Measurements from ENCODE around the gene EIF4B. TPM values are rescaled to one million over a fixed set of nuclear protein-coding genes. Genes with fewer than 3 reads are reported as not detected.
A peak's percentile ranks its signal among the peaks of the same experiment; 100 is the strongest.

Gene EIF4B
- total and polyA plus RNA-seq, 2 of the 13 experiments (the other 11 are each of a cell fraction or from before 2014, with no cell fraction given) = 416 to 548 TPM

DNA sequence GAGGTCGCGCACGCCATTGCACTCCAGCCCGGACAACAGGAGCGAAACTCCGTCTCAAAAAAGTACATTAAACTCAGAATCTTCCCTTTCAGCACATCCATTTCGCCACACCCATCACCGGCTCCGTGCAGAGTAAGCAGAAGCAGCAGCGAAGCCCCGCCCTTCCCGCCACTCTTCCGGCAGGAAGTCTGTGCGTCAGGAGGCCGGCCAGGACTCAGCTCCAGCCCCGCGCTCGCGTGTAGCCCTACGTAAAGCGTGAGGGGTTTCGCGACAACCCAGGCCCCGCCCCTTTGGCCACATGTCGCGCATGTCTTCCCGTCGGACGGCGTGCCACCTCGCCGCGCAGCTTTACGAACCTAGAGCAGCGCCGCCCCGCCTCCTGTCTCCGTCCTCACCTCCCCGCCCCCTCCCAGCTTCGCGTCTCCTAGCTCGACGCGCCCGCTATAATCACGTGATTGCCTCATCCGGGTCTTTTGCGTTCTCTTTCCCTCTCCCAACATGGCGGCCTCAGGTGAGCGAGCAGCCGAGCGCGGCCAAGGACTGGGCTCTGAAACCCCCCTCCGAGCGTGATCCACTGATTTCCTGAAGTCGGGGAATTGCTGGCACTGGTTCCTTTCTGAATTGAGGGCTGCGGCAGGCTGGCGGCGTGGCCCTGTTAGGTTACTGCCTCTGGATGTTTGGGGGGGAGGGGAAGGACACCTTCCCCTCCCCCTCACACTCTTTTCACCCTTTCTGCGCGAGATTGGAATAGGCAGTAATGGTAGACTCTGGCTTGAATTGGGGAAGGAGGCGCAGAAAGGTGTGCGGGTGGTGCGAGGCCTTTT is at the start of gene EIF4B (continued):
- TF ChIP-seq FOXC1 (CRISPR knock-in tag; IDR thresholded peaks at IDR 0.05; ENCODE audit: borderline replicate concordance) (peak; percentile 69; the same call in 1 of the 2 replicates), GZF1 (CRISPR knock-in tag; IDR thresholded peaks at IDR 0.05) (no peak), MBD4 (IDR thresholded peaks at IDR 0.05; ENCODE audit: borderline replicate concordance, low read length) (no peak), IKZF1 (IDR thresholded peaks at IDR 0.05) (no peak), GATA4 (IDR thresholded peaks at IDR 0.05; ENCODE audit: borderline replicate concordance, low read depth) (no peak), ZNF337 (CRISPR knock-in tag; IDR thresholded peaks at IDR 0.05; ENCODE audit: borderline replicate concordance, low read depth) (no peak), ZNF496 (CRISPR knock-in tag; IDR thresholded peaks at IDR 0.05; ENCODE audit: insufficient replicate concordance) (no peak), RNF219 (CRISPR knock-in tag; IDR thresholded peaks at IDR 0.05) (no peak), NFKBIZ (CRISPR knock-in tag; IDR thresholded peaks at IDR 0.05) (peak; percentile 86; the same call in 1 of the 2 replicates), KDM3A (CRISPR knock-in tag; IDR thresholded peaks at IDR 0.05; ENCODE audit: low read depth) (no peak), MED13 (CRISPR knock-in tag; IDR thresholded peaks at IDR 0.05) (0 out of 2 replicates have a peak, but pooled peaks have one; percentile 0), KMT2A (CRISPR knock-in tag; IDR thresholded peaks at IDR 0.05) (peak; percentile 52; the same call in 1 of the 2 replicates), NFATC3 (CRISPR knock-in tag; IDR thresholded peaks at IDR 0.05) (no peak; the same call in 1 of the 2 replicates), ZNF136 (CRISPR knock-in tag; IDR thresholded peaks at IDR 0.05; ENCODE audit: low read depth) (peak; percentile 87; the same call in 1 of the 2 replicates), SYNCRIP (IDR thresholded peaks at IDR 0.05; ENCODE audit: insufficient read depth, low read depth, low read length) (no peak), SNRNP70 (IDR thresholded peaks at IDR 0.05; ENCODE audit: low read depth, low read length) (no peak), ZNF557 (CRISPR knock-in tag; IDR thresholded peaks at IDR 0.05) (0 out of 2 replicates have a peak, but pooled peaks have one; percentile 33), ZNF446 (CRISPR knock-in tag; IDR thresholded peaks at IDR 0.05) (no peak), ZSCAN20 (CRISPR knock-in tag; IDR thresholded peaks at IDR 0.05; ENCODE audit: borderline replicate concordance) (no peak), KDM4B (CRISPR knock-in tag; IDR thresholded peaks at IDR 0.05) (no peak), BORCS8-MEF2B (CRISPR knock-in tag; IDR thresholded peaks at IDR 0.05) (peak; percentile 82), ZNF83 (CRISPR knock-in tag; IDR thresholded peaks at IDR 0.05; ENCODE audit: borderline replicate concordance) (no peak), RAD51 (IDR thresholded peaks at IDR 0.05; ENCODE audit: borderline replicate concordance) (peak; percentile 96)
- TF ChIP-seq, protein P1, sequence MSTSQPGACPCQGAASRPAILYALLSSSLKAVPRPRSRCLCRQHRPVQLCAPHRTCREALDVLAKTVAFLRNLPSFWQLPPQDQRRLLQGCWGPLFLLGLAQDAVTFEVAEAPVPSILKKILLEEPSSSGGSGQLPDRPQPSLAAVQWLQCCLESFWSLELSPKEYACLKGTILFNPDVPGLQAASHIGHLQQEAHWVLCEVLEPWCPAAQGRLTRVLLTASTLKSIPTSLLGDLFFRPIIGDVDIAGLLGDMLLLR (CRISPR knock-in tag; IDR thresholded peaks at IDR 0.05) = peak; percentile 46; the same call in 1 of the 2 replicates
- TF ChIP-seq, protein P2, sequence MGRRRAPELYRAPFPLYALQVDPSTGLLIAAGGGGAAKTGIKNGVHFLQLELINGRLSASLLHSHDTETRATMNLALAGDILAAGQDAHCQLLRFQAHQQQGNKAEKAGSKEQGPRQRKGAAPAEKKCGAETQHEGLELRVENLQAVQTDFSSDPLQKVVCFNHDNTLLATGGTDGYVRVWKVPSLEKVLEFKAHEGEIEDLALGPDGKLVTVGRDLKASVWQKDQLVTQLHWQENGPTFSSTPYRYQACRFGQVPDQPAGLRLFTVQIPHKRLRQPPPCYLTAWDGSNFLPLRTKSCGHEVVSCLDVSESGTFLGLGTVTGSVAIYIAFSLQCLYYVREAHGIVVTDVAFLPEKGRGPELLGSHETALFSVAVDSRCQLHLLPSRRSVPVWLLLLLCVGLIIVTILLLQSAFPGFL (CRISPR knock-in tag; IDR thresholded peaks at IDR 0.05) = no peak
- TF ChIP-seq, protein P3, sequence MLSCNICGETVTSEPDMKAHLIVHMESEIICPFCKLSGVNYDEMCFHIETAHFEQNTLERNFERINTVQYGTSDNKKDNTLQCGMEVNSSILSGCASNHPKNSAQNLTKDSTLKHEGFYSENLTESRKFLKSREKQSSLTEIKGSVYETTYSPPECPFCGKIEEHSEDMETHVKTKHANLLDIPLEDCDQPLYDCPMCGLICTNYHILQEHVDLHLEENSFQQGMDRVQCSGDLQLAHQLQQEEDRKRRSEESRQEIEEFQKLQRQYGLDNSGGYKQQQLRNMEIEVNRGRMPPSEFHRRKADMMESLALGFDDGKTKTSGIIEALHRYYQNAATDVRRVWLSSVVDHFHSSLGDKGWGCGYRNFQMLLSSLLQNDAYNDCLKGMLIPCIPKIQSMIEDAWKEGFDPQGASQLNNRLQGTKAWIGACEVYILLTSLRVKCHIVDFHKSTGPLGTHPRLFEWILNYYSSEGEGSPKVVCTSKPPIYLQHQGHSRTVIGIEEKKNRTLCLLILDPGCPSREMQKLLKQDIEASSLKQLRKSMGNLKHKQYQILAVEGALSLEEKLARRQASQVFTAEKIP (CRISPR knock-in tag; IDR thresholded peaks at IDR 0.05; ENCODE audit: borderline replicate concordance) = no peak
